Endothelial cell of umbilical vein (primary cell): ENCODE measurements around the gene APP.

Source experiments
- EZH2 ChIP-seq: IDR thresholded peaks from 2 replicates; pipeline ENCODE4 v1.6.1; 2012; ENCODE audit warnings: borderline replicate concordance, low read depth, mild to moderate bottlenecking, moderate library complexity, low read length, inconsistent platforms; ENCODE audit not compliant: severe bottlenecking
- POLR2AphosphoS5 ChIP-seq: IDR thresholded peaks from 2 replicates; pipeline ENCODE4 v1.6.1; 2012; ENCODE audit warnings: low read depth, mild to moderate bottlenecking, control low read depth, low read length, moderate library complexity; ENCODE audit not compliant: insufficient read depth
- TF ChIP-seq, protein P1 (sequence below), 2 donors: IDR thresholded peaks; 1 replicate in 1 of 2; 2 replicates in 1 of 2; pipeline ENCODE4 v1.5.1; 2011; ENCODE audit warnings: low read length in 2 of 2, mild to moderate bottlenecking in 2 of 2, moderate library complexity in 2 of 2, control low read depth in 1 of 2, inconsistent platforms in 1 of 2, low read depth in 1 of 2; ENCODE audit not compliant: insufficient read depth in 1 of 2; ENCODE audit errors: extremely low read depth in 1 of 2

DNA sequence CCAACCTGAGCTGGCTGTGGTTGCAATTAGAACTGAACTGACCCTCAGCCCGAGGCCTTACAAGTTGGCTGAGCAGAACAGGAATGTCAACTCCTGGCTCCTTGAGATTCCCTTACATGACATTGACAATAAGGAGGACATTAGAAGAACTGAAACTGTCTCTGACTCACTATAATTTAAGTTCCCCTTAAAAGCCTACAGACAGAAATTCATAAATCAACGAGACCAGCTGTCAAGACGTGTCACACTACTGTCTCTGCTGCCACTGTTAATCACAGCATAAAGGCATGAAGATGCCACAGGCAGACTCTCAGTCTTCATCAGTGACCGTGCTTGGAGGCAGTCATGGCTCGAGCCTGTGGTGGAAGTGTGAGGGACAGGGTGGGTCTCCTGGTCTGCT lies 267.0 kb downstream of the APP start:
- no peak for TF ChIP-seq EZH2
- TF ChIP-seq, protein P1, sequence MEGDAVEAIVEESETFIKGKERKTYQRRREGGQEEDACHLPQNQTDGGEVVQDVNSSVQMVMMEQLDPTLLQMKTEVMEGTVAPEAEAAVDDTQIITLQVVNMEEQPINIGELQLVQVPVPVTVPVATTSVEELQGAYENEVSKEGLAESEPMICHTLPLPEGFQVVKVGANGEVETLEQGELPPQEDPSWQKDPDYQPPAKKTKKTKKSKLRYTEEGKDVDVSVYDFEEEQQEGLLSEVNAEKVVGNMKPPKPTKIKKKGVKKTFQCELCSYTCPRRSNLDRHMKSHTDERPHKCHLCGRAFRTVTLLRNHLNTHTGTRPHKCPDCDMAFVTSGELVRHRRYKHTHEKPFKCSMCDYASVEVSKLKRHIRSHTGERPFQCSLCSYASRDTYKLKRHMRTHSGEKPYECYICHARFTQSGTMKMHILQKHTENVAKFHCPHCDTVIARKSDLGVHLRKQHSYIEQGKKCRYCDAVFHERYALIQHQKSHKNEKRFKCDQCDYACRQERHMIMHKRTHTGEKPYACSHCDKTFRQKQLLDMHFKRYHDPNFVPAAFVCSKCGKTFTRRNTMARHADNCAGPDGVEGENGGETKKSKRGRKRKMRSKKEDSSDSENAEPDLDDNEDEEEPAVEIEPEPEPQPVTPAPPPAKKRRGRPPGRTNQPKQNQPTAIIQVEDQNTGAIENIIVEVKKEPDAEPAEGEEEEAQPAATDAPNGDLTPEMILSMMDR (IDR thresholded peaks at IDR 0.05; ENCODE audit: extremely low read depth in 1 of 2, insufficient read depth in 1 of 2, low read depth in 1 of 2, low read length in 2 of 2) = no peak
- TF ChIP-seq POLR2AphosphoS5 = no peak
